ENCODE measurements around the gene SPATA46.
A peak's percentile ranks its signal among the peaks of the same experiment; 100 is the strongest.

Gene SPATA46

DNA sequence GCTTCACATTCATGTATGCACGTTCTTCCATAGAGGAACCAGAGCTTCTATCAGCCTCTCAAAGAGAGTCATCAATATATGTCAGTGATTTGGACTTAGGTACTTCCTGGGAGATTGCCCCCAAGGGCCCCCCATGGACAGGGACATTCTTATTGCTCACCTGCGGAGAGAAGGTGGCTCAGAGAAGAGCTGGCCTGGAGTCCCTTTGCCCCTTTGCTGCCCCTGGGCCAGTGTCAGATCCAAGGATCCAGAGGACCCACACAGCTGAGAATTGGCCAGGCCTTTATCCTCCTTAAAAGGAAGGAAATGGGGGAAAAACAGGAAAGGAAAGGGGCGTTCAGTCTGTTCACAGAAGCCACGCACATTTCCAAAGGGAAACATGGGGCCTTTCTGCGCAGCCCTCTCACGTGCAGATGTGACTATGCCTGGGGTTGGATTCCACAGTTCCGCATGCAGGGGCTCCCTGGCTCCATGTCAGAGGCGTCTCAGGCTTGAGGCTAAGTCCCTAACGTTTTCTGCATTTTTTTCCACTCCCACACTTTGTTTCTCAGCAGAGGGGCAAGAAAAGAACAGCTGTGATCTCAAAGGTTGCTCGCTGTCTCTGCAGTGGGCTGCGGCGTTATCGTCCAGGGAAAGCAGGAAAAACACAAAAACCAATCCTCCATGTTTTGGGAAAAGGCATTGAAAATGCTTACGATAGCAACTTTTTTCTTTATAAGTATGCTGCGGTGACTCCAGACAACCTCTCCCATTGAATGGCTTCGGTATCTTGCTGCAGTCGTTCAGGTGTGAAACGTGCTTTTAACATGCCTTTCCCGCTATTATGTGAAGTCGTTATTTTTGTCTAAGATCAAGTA is 10.8 kb upstream of the SPATA46 start:
- TF ChIP-seq, protein P1, sequence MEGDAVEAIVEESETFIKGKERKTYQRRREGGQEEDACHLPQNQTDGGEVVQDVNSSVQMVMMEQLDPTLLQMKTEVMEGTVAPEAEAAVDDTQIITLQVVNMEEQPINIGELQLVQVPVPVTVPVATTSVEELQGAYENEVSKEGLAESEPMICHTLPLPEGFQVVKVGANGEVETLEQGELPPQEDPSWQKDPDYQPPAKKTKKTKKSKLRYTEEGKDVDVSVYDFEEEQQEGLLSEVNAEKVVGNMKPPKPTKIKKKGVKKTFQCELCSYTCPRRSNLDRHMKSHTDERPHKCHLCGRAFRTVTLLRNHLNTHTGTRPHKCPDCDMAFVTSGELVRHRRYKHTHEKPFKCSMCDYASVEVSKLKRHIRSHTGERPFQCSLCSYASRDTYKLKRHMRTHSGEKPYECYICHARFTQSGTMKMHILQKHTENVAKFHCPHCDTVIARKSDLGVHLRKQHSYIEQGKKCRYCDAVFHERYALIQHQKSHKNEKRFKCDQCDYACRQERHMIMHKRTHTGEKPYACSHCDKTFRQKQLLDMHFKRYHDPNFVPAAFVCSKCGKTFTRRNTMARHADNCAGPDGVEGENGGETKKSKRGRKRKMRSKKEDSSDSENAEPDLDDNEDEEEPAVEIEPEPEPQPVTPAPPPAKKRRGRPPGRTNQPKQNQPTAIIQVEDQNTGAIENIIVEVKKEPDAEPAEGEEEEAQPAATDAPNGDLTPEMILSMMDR (IDR thresholded peaks at IDR 0.05; ENCODE audit: borderline replicate concordance, control extremely low read depth, extremely low read depth, insufficient read depth, missing control alignments) = no peak
- in situ Hi-C loops (cut with MboI; ENCODE audit: low sequenced_read_pairs, unreplicated experiment) = no loop called here
- DNase-seq (ENCODE audit: low spot score) = peak; percentile 4

DNA sequence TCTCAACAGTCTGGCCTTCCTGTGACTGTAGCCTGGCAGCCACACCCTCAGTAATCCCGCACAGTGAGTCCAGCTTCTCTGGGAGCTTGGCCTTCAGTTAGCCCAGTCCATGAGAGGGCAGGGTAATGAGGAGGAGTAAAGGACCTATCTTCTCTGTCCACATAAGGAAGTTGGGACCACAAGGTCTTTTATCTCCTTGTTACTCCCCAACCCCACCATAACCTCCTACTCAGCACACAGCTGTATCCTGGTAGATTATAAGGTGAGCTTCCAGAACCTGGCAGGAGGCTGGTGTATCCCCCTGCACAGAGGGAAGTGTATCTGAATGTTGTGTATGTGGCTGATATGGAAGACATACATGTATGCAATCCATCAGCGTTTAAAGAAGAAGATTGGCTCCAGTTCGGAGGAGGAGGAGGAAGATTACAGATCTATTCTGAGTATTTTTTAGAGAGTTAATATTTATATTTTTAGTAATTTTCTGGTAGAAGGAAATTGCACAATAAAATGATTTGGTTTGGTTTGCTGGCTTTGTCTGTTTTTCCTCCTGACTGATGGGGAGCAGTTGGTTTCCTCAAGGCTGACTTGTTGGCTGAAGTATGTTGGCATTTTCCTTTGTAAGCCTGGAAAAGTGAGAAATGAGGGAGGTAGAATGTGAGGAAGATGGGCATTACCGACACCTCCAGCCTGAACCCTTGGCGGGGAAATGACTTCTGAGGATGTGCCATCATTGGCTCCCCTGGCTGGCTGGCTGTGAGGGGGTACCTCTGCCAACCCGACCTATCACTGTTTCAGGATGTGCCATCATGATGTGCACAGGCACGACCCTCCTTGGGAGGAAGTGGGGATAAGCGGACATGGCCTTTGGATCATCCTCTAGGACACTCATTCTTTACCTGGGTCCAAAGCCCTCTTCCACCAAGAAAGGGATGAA is 9.9 kb upstream of the SPATA46 start:
- TF ChIP-seq, protein P1 (IDR thresholded peaks at IDR 0.05; ENCODE audit: borderline replicate concordance, control extremely low read depth, extremely low read depth, insufficient read depth, missing control alignments) = no peak
- peak; percentile 3 for DNase-seq (ENCODE audit: low spot score)
- in situ Hi-C loops (cut with MboI; ENCODE audit: low sequenced_read_pairs, unreplicated experiment) = no loop called here

DNA sequence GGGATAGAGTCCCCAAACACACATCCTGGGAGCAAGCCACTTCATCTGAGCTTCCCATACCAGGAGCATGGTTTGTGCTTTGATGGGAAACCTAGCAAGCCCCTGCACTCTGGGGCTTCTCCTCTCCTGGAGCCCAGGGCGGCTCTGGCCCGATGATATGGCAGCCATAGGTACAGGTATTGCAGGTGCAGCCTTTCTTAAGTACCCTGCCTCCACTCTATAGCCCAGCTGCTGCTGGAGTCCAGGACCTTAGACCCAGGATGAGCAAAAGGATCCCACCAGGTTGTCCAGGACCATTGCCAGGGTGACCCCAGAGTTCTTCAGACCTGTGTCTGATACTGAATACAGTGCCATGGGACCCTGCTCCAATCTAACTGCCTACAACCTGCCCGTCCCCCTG is 9.0 kb upstream of the SPATA46 start:
- in situ Hi-C loops (cut with MboI; ENCODE audit: low sequenced_read_pairs, unreplicated experiment) = no loop called here
- TF ChIP-seq, protein P1 (IDR thresholded peaks at IDR 0.05; ENCODE audit: borderline replicate concordance, control extremely low read depth, extremely low read depth, insufficient read depth, missing control alignments) = no peak

DNA sequence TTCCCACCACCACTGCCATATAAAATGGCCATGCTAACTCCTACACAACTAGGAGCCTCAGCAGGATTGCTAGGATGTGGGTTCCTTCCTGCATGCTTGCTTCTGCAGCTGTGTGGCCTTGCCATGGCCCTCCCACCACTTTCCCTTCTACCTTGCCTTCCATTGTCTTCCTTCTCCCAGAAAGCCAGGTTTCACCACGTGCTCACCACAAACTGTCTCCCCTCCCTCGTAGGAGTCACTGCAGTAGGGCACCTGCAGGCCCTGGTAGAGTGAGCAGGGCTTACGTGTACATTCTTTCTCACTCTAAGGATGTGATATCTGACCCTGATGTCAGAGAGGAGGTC is 8.6 kb upstream of the SPATA46 start:
- peak; percentile 16 for DNase-seq (ENCODE audit: low spot score)
- in situ Hi-C loops (cut with MboI; ENCODE audit: low sequenced_read_pairs, unreplicated experiment) = no loop called here
- TF ChIP-seq, protein P1 (IDR thresholded peaks at IDR 0.05; ENCODE audit: borderline replicate concordance, control extremely low read depth, extremely low read depth, insufficient read depth, missing control alignments) = no peak

More for the DNA sequence above, 9.0 kb upstream of the SPATA46 start:
- peak; percentile 12 for DNase-seq (ENCODE audit: low spot score)

DNA sequence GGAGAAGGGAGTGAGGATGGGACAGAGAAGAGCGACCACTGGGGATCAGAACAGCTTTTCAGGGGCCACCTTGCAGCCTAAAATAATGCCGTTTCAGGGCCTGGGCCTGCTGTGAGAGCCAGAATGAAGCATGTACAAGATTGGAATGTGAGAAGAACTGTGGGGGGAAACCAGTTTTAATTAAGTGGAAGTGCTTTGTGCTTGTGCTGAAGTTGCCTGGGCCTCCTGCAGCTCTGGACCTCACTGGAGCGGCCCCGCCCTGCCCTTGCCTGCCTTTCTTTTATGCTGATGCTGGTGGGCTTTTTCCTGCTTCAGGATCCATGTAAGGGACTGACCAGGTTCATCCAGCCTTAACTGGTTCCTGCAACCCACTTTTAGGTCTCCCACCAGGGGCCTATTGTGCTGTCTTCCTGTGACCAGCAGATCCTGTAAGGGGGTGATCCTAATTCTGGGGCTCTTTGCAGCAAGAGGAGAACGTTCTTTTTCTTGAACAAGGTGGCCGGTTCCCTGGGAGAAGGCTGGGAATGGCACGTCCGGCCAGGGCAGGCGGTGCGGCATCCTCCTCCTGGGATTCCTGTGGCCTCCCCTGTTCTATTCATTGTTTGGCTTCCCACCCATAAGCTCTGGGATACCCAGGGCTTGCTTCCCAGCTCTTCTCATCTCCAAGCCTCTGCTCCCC is 8.1 kb upstream of the SPATA46 start:
- in situ Hi-C loops (cut with MboI; ENCODE audit: low sequenced_read_pairs, unreplicated experiment) = no loop called here
- TF ChIP-seq, protein P1 (IDR thresholded peaks at IDR 0.05; ENCODE audit: borderline replicate concordance, control extremely low read depth, extremely low read depth, insufficient read depth, missing control alignments) = no peak
- peak; percentile 7 for DNase-seq (ENCODE audit: low spot score)

DNA sequence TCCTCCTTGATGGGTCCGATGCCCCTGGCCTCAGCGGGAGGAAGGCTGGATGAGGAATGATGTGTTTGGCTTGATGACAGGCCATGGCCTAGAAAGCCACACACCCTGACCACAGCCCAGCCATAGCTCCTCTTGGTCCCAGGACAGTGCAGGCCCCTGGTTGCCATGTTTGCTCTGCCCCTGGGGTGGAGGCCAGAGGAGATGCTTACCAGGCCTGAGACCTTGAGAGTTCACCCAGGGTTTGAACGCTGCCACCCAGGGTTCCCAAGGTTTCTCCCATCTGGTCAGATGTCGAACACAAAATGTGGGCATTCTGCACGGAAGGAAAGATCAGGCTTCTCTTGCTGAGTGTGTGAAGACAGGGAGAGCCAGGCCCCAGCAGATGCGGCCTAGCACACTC is 7.5 kb upstream of the SPATA46 start:
- in situ Hi-C loops (cut with MboI; ENCODE audit: low sequenced_read_pairs, unreplicated experiment) = no loop called here

More for the DNA sequence above, 7.5 kb upstream of the SPATA46 start:
- TF ChIP-seq, protein P1 (IDR thresholded peaks at IDR 0.05; ENCODE audit: borderline replicate concordance, control extremely low read depth, extremely low read depth, insufficient read depth, missing control alignments) = no peak
- DNase-seq (ENCODE audit: low spot score) = no peak
